HG02885 (cell line): Measurements from ENCODE around the gene SPDEF.

Experiments used
- ATAC-seq: cut with Tn5 transposase; IDR thresholded peaks from one replicate; pipeline ENCODE4 v1.9.1; 2021; ENCODE audit warnings: mild to moderate bottlenecking; ENCODE audit not compliant: unreplicated experiment, poor library complexity

Gene SPDEF

DNA sequence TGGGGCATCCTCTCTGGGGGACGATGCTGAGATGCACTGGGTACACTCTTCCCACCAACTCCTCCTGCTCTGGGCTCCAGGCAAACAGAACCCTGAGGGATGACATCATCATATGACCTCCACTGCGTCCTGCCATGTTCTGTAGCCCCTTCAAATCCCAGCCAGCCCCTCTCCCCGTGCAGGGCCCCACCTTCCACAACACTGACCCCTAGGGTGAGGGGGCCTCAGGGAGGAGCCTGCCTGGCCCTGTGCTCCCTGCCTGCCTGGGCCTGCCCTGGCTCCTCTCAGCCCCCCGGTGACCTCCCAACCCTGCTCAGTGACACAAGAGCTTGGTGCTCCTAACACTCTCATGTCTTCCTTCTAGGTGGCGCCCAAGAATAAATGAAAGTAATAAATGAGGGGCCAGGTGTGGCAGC is 9.6 kb upstream of the SPDEF start:
- ATAC-seq = no peak

DNA sequence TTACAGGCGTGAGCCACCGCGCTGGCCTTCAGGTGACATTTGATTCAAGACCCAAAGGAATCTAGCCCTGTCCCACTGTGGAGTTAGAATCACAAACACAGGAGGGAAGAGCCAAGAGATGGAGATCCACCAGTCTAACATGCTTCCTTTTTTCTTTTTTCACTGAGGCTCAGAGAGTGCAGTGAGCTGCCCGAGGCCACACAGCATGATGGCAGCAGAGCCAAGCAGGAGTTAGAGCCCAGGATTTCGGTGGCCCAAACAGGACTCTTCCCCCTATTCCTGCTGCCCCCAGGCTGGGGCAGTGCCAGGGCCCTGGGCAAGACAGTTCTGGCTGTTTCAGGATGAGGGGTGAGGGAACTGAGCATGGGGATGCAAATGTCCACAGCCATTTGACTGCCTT is 8.1 kb upstream of the SPDEF start:
- ATAC-seq = no peak

DNA sequence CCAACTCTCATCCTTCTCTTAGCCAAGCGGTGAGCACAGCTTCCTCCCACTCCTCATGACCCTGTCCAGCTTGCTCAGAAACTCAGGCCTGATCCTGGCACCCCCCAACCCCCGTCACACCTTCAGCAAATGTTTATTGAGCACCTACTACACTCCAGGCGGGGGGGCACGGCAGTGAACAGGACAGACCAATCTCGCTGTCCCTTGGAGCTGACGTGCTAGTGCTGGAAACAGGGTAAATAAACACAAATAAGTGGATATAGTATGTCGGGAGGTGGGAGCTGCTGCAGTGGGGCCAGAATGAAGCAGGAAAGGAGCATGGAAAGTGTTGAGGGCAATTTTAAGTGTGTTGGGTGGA is 7.4 kb upstream of the SPDEF start:
- ATAC-seq = no peak

DNA sequence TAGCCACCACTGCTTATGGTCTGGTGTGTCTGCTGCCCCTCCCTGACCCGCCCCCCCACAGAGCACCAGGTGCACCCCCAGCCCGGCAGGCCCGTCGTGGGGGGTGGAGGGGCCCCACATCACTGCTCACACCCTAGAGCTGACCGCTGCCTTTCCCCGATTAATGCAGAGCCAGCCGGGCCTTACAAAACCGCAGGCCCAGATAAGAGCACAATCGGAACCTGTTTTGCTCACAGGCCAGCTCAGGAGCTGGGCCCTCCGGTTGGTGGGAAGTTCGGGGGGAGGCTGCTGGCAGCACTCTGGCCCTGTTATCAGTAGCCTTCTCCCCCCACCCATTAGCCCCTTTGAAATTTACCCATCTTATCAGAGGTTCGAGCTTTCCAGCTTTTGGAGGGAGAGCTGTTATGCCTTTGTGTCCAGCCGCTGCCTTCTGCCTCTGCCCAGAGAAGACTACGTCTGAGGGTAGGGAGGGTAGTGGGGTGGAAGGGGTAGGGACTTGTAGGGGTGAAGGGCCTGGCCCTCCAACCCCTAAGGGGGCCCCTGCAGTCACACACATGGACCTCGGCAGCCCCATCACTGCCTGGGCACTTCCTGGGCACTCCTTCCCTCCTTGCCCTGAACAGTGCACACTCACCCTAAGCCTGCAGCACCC is 6.9 kb upstream of the SPDEF start:
- ATAC-seq = no peak

DNA sequence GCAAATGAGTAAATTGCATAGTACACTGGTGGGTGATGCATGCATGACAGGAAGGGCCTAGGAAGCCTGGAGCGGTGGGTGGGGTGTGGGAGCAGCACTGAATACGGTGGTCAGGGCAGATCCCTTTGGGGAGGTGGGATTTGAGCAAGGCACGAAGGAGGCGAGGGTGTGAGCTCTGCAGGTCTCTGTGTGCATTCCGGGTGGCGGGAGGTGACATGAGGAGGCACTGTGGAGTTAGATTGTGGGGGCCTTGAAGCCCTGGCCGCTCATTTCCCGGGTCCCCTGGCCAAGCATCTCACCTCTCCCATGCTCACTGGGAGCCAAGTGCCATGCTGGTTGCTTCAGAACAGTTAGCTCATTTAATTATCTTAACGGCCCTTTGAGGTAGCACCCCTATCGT is 6.2 kb upstream of the SPDEF start:
- ATAC-seq = no peak

DNA sequence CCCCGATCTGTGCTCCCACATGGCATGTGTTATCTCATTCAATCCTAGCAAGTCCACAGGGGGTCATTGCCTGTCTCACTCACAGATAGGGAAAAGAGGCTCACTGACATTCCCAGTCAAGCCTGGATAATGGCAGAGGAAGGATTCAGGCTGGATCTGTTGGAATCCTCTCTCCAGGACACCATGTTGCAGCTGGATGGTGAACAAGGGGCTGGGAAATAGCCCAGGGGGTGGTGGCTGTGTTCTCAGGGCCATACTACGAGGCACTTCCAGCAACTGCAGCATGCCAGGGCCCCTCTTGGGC is 5.0 kb upstream of the SPDEF start:
- no peak for ATAC-seq

DNA sequence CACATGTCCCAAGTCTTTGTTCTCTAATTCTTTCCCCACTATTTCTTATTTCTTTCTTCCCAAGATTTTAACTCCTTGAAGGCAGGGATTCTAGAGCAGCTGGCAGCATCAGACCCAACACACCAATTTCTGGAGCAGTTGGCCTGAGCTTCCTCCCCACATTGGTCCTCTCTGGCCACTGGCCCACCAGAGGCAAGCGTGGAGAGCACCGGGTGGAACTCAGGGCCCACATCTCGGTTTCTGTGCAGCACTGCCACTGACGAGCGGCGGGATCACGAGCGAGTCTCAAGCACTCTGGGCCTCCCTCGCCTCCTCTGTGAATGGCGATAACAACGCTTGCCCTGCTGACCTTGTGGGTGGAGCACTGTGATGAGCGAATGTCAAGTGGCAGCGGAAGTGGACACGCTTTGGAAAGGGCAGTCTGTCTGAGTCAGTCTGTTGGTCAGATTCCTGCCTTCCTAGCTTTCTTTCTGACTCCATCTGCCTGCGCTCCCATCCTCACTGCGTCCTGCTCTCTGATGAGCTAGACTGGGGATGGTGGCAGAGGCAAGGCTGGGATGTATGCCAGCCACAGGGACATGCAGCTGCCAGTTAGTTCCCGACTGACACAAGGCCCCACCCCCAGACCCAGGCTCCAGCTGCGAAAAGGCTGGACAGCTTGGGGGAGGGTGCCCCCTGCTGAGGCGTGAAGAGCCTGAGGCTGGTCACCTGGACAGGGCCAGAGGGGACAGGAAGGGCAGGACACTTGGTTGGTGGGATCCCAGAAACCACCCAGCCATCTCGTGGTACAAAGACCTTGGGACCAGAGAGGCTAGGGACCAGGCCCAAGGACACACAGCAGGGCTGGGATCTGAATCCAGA is 4.5 kb upstream of the SPDEF start:
- ATAC-seq = no peak

DNA sequence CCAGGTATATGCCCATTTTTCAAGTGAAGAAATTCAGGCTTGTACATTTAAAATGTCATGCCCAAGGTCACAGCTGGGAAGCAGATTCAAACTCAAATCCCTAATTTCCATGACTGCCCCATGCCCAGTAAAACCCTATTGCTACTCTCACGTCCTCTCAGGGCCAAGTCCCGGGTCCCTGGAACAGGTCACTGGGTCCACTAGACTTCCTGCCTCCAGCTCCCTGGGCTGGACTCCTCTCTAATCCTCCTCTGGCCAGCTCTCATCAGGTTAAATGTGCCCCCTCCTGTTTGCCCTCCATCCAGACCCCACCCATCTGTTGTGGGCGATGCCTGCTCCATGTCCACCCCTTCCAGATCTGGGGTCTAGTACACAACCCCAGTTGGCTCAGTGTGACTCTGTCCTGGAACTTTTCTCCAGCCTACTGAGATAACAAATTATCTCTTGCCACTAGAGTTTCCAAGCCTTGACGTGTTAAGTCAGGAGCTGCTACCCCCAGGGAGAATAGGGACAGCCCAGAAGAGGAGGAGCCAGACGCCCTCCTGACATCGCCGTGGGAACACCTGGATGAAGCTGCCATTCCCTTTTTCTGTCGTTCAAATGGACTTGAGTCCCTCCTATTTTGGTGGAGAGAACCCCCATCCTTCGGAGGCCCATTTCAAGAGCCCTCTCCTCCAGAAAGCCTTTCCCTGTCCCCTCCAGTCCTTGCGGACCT is 3.7 kb upstream of the SPDEF start:
- no peak for ATAC-seq

DNA sequence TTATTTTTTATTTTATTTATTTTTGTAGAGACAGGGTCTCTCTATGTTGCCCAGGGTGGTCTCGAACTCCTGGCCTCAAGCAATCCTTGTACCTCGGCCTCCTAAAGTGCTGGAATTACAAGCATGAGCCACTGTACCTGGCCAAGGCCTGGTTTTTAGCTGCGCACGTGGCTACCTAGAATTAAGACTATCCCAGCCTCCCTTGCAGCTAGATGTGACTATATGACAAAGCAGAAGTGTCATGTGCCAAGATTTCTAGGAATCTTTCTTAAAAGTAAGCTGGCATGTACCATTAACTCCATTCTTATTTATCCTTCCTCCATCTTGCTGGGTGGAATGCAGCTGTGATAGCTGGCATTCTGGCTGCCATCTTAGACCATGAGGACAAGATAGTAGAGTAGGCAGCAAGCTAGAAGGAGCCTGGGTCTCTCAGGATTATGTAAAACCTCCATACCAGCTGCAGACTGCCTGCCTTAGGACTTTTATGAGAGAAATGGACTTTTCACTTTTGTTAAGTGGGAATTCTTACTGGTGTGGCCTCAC is 2.1 kb upstream of the SPDEF start:
- ATAC-seq = no peak

DNA sequence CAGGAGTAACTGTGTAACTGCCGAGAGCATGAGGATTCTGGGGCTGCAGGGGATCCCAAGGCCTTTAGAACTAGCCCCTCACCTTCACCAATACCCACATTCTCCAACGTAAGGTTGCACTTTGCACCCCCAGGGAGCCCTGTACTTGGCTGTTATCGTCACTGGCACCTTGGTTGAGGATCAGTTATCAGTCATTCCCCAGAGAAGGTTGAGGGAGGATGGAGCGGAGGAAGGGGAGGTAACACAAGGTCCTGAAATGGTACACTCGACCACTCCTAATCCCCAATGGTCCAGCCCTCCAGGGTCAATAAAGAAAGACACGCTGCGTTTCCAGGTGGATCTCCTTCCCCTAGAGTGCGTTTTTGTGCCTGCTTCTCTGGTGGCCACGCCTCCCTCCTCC is 1.1 kb upstream of the SPDEF start:
- no peak for ATAC-seq

DNA sequence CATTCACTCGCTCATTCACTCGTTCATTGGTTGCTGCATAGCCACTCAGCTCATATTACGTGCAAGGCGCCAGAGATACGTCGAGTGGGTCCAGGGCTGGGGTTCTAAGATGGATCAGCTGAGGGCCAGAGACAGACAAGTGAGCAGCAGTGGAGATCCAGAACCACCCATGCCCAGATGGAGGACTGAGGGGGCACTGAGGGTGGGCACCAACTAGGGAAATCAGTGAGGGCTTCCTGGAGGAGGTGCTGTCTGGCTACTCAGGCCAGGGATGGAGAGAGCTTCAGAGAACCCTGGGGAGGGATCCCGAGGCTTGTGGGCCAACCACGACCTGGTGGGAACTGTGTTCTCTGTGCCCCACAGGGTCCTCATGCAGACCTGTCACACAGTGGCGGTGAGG is 364 bp upstream of the SPDEF start:
- no peak for ATAC-seq

DNA sequence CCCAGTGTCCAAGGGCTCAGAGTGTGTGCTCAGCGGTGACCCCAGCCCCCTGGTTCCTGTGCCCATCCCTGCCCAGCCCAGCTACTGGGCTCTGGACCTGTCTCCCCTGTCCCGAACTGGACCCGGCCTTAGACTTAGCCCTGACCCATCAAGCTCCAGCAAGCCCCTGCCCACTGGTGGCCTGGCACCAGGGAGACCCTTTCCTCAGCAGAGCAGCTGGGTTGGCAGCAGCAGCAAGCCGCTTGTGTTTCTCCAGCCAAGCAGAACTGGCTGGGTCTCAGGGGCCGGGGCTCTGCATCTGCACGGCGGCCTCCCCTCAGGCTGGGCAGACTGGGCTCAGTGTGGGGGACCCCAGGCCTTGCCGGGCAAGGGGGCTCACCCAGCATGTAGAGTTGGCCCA is 801 bp downstream of the SPDEF start:
- ATAC-seq = no peak

DNA sequence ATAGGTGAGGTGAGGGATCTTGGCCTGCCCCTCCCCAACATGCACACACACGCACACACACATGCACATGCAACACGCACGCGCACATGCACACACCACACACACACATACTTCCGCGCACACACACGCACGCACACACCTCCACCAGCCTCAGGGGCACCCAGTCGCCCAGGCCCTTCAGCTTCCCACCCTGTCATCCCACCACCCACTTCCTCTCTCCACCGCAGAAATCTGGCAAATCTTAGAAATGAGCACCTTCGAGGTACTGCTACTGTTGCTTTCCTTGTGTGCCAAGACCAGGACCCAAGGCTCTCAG is 1.2 kb downstream of the SPDEF start:
- ATAC-seq = no peak

DNA sequence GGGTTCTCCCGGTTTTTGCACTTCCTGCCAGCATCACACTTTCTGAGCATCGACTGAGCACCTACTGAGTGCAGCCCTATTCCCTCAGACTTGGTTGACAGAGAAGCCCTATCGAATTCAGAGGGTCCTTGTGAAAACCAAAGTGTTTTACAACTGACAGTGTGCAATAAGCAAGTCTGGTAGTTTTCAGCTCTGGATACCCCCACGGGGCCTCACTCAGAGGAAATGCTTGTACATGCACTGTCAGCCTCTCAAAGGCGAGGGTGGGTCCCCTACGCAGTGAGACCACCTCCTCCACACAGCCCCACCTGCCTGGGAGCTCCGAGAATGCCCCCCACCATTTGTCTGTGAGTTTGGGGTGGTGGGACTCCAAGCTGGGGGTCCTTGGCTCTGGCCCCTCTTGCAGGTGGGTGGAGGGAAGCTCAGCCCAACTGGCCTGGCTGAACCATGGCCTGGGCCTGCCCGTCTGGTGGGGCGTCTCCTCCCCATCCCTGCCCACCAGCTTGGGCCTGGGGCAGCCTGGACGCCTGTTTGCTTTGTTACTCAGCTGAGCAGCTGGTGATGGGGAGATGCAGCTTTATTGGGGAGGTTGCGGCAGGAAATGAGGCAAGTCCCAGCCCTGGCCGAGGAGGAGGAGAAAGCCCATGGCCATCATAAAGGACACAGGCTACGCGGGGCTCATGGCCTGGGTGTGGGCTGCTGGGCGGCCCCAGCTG is 1.7 kb downstream of the SPDEF start:
- ATAC-seq = no peak

DNA sequence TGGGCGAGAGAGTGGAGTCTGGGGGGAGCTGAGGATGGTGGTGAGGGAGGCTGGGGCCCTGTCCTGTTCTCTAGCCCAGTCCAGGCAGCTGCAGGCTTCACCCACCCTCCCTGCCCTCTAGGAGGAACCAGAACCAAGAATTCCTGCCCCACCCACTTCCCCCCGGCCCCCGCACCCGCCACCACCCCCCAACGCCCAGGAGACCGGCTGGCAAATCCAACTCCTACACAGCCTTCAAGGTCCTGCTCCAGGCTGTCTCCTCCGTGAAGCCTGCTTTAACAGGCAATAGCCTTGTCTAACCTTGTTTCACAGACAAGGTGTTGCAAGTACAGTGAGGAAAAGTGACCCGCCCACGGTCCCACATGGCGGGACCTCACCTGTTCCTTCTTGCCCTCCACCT is 2.4 kb downstream of the SPDEF start:
- no peak for ATAC-seq

DNA sequence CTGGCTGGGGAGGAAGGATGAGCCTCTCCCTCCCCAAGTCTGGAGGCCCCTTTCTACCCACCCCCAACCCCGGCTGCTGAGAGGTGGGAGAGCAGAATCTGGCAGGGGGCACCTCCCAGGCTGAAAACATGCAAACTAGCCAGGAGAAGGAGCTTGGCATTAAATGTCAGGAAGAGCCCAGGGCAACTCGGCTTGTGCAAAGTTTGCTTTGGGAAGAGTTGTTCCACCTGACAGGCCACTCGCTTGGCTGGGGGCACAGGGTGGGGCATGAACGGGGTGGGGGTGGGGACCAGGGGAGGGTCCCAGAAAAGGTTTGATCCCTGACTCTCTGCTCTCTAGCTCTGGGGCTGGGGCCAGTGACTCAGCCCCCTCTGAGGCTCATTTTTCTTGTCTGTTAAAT is 3.0 kb downstream of the SPDEF start:
- ATAC-seq = no peak

DNA sequence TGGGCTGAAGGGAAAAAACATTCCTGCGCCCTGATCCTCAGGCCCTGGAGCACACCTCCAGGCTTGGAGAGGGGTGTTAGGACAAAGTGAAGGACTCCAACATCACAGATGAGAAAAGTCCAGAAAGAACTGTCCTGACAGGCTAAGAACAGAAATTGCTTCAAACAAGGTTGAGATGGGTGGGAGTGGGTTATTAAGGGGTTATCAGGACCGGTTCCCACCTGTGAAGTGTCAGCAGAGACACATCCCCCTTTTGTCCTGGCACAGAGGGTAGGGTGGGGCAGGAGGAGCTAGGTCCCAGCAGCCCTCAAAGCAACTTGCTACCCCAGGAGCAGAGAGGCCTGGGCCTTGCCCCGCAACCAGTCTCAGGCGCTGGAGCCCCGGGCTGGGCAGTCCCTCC is 3.5 kb downstream of the SPDEF start:
- no peak for ATAC-seq

DNA sequence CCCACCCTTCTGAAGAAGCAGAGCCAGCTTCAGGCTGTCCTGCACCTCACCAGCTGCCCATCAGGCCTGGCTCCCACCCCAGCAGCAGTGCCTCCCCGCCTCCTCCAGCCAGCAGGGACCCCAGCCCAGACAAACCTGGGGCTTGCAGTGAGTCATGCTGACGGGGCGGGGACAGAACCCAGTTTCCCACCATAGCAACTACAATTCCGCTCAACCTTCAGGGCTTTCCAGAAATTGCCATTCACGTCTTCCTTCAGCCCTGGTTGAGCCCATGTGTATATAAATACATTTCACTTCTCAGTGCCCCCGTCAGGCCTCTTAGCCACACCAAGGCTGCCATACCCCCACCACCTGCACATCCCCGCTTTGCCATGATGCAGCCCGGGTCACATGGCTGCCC is 4.4 kb downstream of the SPDEF start:
- ATAC-seq = no peak

DNA sequence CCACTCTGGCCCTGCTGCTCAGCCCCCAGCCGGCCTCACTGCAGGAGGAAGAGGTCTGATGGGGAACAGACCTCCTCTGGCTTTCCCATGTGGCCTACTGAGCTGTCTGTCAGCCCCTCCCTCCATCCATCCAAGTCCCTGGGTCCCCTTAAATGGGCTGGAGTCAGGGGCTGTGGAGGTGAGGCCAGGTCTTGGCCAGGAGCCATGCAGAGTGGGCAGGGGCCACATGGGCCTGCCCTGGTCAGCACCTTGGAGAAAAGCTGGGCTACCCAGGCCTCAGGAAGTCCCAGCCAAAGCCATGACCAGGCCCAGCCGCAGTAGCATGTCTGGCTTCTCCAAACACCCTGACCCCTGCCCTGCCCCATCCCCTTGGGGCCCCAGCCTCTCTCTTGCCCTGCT is 6.3 kb downstream of the SPDEF start:
- ATAC-seq = no peak

DNA sequence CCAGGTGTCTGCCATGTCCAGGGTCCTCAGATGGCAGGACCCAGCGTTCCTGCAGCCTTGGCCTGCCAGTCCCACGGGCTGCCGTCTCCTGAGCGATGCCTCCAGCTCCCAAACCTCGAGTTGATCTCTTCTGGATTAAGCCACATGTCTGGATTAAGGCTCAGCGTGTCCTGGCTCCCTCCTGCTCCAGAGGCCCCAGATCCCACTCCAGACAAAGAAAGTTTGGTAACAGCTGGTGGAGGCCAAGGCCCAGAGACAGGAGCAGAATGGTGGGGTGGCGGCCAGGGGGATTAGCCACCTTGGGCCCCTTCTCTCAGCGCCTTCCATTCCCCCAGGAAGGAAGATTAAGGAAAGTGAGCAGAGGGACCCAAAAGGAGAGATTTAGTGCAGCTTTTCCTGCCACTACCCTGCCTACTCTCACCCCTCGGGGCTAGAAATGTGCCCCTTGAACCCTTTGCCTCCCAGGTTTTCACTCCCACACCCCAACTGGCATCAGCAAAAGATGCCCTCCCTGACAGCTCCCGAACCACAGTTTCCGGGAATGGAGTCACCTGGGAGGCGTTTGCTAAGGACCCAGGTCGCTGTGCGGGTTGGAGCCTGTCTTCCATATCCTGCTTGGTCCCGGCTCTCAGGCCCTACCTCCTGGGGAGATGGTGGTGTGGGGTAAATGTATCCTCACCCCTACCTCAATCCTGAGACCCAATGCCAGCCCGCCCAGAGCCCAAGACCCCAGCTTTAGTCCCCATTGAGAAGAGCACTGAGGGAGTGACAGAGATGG is 6.9 kb downstream of the SPDEF start:
- no peak for ATAC-seq
